Activated gamma-delta T cell (primary cell): ENCODE results near the gene CCDC13.

Experiments
- DNase-seq: peaks from one replicate; lab custom pipeline; 2025; lab: John Stamatoyannopoulos, UW

The CCDC13 gene

GRCh38 chr3:42796332-42796885 lies 23.4 kb upstream of the CCDC13 start:
- no peak for DNase-seq

GRCh38 chr3:42795621-42796181 lies 22.6 kb upstream of the CCDC13 start:
- no peak for DNase-seq

- no peak for DNase-seq
Measured at GRCh38 chr3:42790714-42791229, 17.7 kb upstream of the CCDC13 start.

GRCh38 chr3:42786631-42787030 lies 13.6 kb upstream of the CCDC13 start:
- no peak for DNase-seq

GRCh38 chr3:42786212-42786611 lies 13.2 kb upstream of the CCDC13 start:
- DNase-seq: no peak

- DNase-seq: no peak
Measured at GRCh38 chr3:42780892-42781700, 8.0 kb upstream of the CCDC13 start.

- no peak for DNase-seq
Measured at GRCh38 chr3:42780398-42780797, 7.3 kb upstream of the CCDC13 start.

GRCh38 chr3:42778644-42779043 lies 5.6 kb upstream of the CCDC13 start:
- DNase-seq: no peak

- DNase-seq: no peak
Measured at GRCh38 chr3:42773409-42773751, 327 bp upstream of the CCDC13 start.

GRCh38 chr3:42771271-42771670 lies 1.8 kb downstream of the CCDC13 start:
- no peak for DNase-seq

GRCh38 chr3:42769477-42770131 lies 3.4 kb downstream of the CCDC13 start:
- DNase-seq: no peak

GRCh38 chr3:42764561-42765295 lies 8.3 kb downstream of the CCDC13 start:
- DNase-seq: no peak

- DNase-seq: no peak
Measured at GRCh38 chr3:42764115-42764514, 8.9 kb downstream of the CCDC13 start.

- no peak for DNase-seq
Measured at GRCh38 chr3:42763021-42763420, 10.0 kb downstream of the CCDC13 start.

GRCh38 chr3:42762046-42762724 lies 10.9 kb downstream of the CCDC13 start:
- DNase-seq: no peak

- DNase-seq: no peak
Measured at GRCh38 chr3:42758126-42758525, 14.9 kb downstream of the CCDC13 start.

GRCh38 chr3:42756681-42757213 lies 16.3 kb downstream of the CCDC13 start:
- DNase-seq: no peak

- DNase-seq: no peak
Measured at GRCh38 chr3:42755681-42756578, 17.1 kb downstream of the CCDC13 start.

GRCh38 chr3:42753757-42754156 lies 19.3 kb downstream of the CCDC13 start:
- no peak for DNase-seq

- no peak for DNase-seq
Measured at GRCh38 chr3:42752961-42753360, 20.1 kb downstream of the CCDC13 start.
